Heart right ventricle (tissue), 16 donors: ENCODE measurements around the gene TUBGCP6. TPM values are rescaled to one million over a fixed set of nuclear protein-coding genes. Genes with fewer than 3 reads are reported as not detected.
A peak's percentile ranks its signal among the peaks of the same experiment; 100 is the strongest.

Experiments
- ATAC-seq, 8 donors: fragments of 200-7000 bp; cut with Tn5 transposase; one replicate each; pipeline ENCODE4 v1.9.1; 2020; ENCODE audit warnings: mild to moderate bottlenecking in 8 of 8, moderate library complexity in 8 of 8, moderate number of reproducible peaks in 1 of 8
- DNase-seq, 2 donors: peaks; one replicate each; pipeline ENCODE4 v3.0.0-alpha.2; 2020
- H3K27ac ChIP-seq, 10 donors: fragments of 200-600 bp; sonication (generic) in 2 of 10; one replicate each; pipeline versions ENCODE4 v1.5.0 to v1.8.0; 2020 to 2022; ENCODE audit warnings: mild to moderate bottlenecking in 3 of 10
- H3K27me3 ChIP-seq, 7 donors: fragments of 200-600 bp; one replicate each; pipeline ENCODE4 v1.8.0; 2021 to 2022; ENCODE audit warnings: mild to moderate bottlenecking in 2 of 7
- H3K36me3 ChIP-seq, 9 donors: fragments of 200-600 bp; sonication (generic) in 1 of 9; one replicate each; pipeline versions ENCODE4 v1.5.0 to v1.8.0; 2020 to 2022; ENCODE audit warnings: mild to moderate bottlenecking in 2 of 9
- H3K4me1 ChIP-seq, 9 donors: fragments of 200-600 bp; sonication (generic) in 1 of 9; one replicate each; pipeline versions ENCODE4 v1.5.0 to v1.8.0; 2020 to 2022; ENCODE audit warnings: mild to moderate bottlenecking in 4 of 9
- H3K4me3 ChIP-seq, 10 donors: fragments of 200-600 bp; sonication (generic) in 2 of 10; one replicate each; pipeline versions ENCODE4 v1.5.0 to v1.8.0; 2020 to 2022; ENCODE audit warnings: mild to moderate bottlenecking in 7 of 10, moderate library complexity in 2 of 10
- H3K9me3 ChIP-seq, 11 donors: fragments of 200-600 bp in 10 of 11; sonication (generic) in 2 of 11; one replicate each; pipeline versions ENCODE4 v1.5.0 to v1.8.0; 2013 to 2022; ENCODE audit warnings: mild to moderate bottlenecking in 2 of 11, control low read depth in 1 of 11, moderate library complexity in 1 of 11
- WGBS, 2 donors: extraction: QIAGEN DNeasy Blood & Tissue Kit; methylation state at CpG; one replicate each; pipeline ENCODE4 v1.1.7; 2013; ENCODE audit warnings: inconsistent platforms in 1 of 2; 5-methylcytosine and 5-hydroxymethylcytosine counted together
- intact Hi-C, 10 donors: fragments of 100-400 bp; cut with DNase I; formaldehyde crosslinking; loops; one replicate each; pipeline versions ENCODE4 v1.11.1 to v1.14.2; 2022
- polyA plus RNA-seq, 2 donors: library from polyadenylated mRNA; stranded (reverse); fragments of 200-250 nt; gene quantifications; one replicate each; pipeline ENCODE4 v1.2.3, GENCODE V29; 2013
- total RNA-seq, 10 donors: library from RNA; stranded (reverse); fragmentation: NEBNext Ultra II Directional in 3 of 10; extraction: Animal tissue kit (Norgen Biotek cat#: 25700) in 3 of 10; gene quantifications; one replicate each; pipeline versions ENCODE4 v1.2.1 to v1.2.4, GENCODE V29; 2021 to 2023
- TF ChIP-seq, protein P1 (sequence below), 9 donors: fragments of 200-600 bp; sonication (generic) in 2 of 9; IDR thresholded peaks; one replicate each; pipeline versions ENCODE4 v1.5.0 to v1.8.0; 2021 to 2022; ENCODE audit warnings: antibody characterized with exemption in 9 of 9, mild to moderate bottlenecking in 5 of 9, moderate library complexity in 1 of 9
- donor health status: Arrhythmogenic right ventricular cardiomyopathy.
- donor health status: ischemic (EF 13 %, LVEDD 7.1; RV severe dilation, severe dysfunction).
- donor health status: healthy with polysubstance abuse.
- donor health status: DM: no; HTN: yes; CAD: no.
- donor health status: DM: no; HTN: no; CAD: no.
- donor health status: ischemic (EF 25% LVEDD 6.9; RV normal size, moderate dysfunction).
- donor health status: ischemic (EF 25% LVEDD 5.7; RV mildly dilated, moderate dysfunction).
- donor health status: healthy.
- donor health status: DM: yes; HTN: yes; CAD: no.
- donor health status: Ischemic cardiomyopathy.
- donor health status: ischemic (EF 35%, LVEDD 5.7; RV mildly dilated, moderate dysfunction).
- donor health status: nonischemic (EF 11% LVEDD 7.7; RV severe dilation, severe dysfunction).
- donor health status: DM: yes; HTN: yes; CAD: no.
- donor health status: PGD.
- donor health status: ischemic (EF 29% LVEDD 5.4; RV normal size, mild dysfunction).
- donor health status: nonischemic (EF 23%, LVEDD 6.1; RV moderate dilation, normal function).

TUBGCP6 gene
- total and polyA plus RNA-seq, 12 donors = 14.2 to 40.7 (median 18.5) TPM

DNA sequence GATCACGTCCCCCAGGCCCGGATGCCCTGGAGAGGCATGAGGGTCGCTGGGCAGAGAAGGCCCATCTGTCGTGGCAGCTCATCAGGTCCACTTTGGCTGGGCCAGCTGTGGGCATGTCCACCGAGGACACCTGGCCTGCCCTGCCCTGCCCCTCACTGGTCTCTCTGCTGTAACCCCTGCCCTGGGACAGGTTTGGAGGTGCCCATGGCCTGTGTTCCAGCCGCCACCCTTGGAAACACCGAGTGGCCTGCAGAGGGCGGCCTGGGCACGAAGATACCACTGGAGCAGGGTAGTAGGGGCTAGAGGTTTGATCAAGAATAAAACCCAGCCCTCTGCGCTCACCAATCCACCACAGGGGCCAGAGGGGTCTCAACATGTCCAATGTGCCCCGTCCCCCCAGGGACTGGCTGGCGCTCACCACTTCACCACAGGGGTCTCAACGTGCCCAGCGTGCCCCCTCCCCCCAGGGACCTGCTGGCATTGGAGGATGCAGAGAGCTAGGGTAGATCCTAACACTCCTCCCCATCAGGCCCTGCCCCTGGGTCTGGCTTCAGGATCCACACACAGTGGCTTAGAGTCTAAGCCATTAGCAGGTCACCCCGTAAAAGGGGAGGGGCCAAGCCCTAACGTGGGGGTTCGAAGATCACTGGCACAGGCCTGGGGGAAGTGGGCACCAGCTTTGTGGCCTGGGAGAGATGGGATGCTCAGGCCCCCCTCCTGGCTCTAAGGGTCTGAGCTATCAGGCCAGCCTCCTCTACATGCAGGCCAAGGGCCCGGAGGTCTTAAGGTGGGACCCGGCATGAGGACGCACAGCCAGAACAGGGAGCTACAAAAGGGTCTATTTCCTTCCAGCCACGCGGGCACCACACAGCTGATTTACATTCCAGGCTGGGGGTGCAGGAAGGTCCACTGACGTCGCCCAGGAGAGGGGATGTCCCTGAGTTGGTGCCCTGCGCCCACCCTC lies 7.5 kb upstream of the TUBGCP6 start:
- no peaks in the 10 kb centered on the region for H3K27me3 ChIP-seq
- intact Hi-C loops = loop anchor here in 8 of 10 donors (2.0 to 5.0 kb wide), 5 partner anchors 75 to 245 kb away; partner anchors contain the start of genes PPP6R2 (in 4 of the 8) and DENND6B (in 3 of the 8)
- H3K27ac ChIP-seq = peak overlapping the region in 7 of 10 donors; percentile 19 to 85 (median 82)
- peaks cover 0 to 32% (median 0%) of the 10 kb centered on the region in 9 donors for H3K36me3 ChIP-seq
- H3K4me1 ChIP-seq = peaks cover 10 to 43% (median 28%) of the 10 kb centered on the region in 9 donors
- DNase-seq = peak; percentile 76 to 78
- peak overlapping the region in 8 of 10 donors; percentile 73 to 94 (median 80) for H3K4me3 ChIP-seq
- TF ChIP-seq, protein P1, sequence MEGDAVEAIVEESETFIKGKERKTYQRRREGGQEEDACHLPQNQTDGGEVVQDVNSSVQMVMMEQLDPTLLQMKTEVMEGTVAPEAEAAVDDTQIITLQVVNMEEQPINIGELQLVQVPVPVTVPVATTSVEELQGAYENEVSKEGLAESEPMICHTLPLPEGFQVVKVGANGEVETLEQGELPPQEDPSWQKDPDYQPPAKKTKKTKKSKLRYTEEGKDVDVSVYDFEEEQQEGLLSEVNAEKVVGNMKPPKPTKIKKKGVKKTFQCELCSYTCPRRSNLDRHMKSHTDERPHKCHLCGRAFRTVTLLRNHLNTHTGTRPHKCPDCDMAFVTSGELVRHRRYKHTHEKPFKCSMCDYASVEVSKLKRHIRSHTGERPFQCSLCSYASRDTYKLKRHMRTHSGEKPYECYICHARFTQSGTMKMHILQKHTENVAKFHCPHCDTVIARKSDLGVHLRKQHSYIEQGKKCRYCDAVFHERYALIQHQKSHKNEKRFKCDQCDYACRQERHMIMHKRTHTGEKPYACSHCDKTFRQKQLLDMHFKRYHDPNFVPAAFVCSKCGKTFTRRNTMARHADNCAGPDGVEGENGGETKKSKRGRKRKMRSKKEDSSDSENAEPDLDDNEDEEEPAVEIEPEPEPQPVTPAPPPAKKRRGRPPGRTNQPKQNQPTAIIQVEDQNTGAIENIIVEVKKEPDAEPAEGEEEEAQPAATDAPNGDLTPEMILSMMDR (IDR thresholded peaks at IDR 0.05) = peak; percentile 47 to 82 (median 72)
- H3K9me3 ChIP-seq = no peaks in the 10 kb centered on the region
- ATAC-seq = peak; percentile 56 to 86 (median 78)
- WGBS, 2 donors = 52 to 53% methylated on average over 25 of the region's 25 CpGs

DNA sequence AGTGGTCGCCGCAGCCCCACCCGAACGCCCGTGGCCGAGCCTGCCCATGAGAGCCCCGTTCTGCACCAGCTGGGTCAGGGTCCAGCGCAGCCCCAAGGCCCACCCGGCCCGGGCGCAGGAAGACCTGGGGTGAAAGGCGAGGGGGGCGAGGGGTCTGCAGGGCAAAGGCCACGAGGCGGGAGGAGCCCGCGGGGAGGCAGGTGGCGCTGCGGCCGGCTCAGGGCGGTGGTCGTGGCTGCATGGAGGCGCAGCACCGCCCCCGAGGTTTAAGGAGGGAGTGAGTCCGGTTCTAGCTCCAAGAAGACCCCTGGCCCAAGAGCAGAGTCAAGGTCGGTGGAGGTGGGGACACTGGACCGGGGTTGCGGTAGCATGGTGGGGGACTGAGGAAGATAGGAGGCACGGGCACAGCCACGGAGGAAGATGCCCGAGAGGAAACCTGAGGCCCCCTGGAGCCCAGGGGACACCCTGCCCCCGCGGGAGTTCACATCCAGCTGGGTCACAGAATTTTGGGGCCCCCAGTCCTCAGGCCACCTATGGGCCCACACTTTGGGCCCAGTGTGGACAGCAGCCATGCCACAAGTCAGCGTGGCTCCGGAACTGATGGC lies 6.8 kb upstream of the TUBGCP6 start:
- H3K27me3 ChIP-seq = no peaks in the 10 kb centered on the region
- peak overlapping the region; percentile 19 to 85 (median 72) for H3K27ac ChIP-seq
- DNase-seq (no peak), ATAC-seq (peak in 4 of 8 donors; percentile 1 to 10 (median 1))
- peaks cover 0 to 40% (median 0%) of the 10 kb centered on the region in 9 donors for H3K36me3 ChIP-seq
- H3K4me1 ChIP-seq = peaks cover 10 to 45% (median 28%) of the 10 kb centered on the region in 9 donors
- TF ChIP-seq, protein P1 (IDR thresholded peaks at IDR 0.05) = no peak
- H3K4me3 ChIP-seq = peak overlapping the region; percentile 52 to 94 (median 77)
- H3K9me3 ChIP-seq = no peaks in the 10 kb centered on the region
- intact Hi-C loops = loop anchor here in 8 of 10 donors (2.0 to 5.0 kb wide), 5 partner anchors 76 to 246 kb away; partner anchors contain the start of genes PPP6R2 (in 4 of the 8) and DENND6B (in 3 of the 8)
- WGBS, 2 donors = 13 to 15% methylated on average over 36 of the region's 36 CpGs

DNA sequence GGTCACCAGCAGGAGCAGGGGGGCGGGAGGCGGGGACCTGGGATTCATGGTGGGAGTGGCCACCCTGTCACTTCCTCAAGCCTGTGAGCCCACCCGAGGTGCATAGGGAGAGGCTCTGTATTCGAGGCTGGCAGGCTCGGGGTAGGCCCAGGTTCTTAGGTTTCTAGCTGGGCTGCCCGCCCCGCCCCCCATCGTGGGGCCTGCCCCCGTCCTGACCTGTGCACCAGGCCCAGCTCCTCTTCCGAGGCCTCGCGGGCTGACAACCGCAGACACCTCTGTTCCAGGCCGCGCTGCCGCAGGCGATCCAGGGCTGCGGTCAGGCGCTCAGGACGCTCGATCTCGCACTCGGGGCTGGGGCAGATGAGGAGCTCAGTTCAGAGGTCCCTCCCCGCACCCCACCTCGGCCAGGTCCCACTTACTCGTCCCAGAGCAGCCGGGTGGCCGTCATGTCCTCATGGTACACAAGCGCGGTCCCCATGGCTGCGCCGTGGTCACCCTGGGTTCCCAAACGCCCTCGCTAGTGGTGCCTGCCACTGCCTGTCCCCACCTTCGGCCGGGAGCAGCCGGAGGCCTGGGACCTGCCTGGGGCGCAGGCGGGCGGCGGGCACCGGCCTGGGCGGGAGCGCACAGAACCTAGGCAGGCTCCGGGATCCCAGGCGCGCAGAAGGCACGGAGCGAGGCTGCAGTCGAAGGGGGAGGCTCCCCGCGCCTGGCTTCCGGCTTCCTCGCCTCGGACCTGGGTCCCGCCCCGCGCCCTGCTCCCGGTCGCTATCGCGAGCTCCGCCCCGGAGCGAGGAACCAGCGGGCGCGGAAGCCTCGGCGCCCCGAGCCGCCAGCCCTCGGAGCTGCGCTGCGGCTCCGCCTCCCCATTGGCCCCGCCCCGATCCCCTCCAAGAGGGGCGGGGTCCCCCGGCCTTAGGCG lies 6.0 kb upstream of the TUBGCP6 start, which contains the start of gene HDAC10:
Gene HDAC10 (minus strand): TSS at position 711 of the 922 bp plus-strand sequence. CDS start 233 bp downstream, at position 478.
- ATAC-seq (peak; percentile 64 to 86 (median 74)), DNase-seq (peak; percentile 69 to 85)
- TF ChIP-seq, protein P1 (IDR thresholded peaks at IDR 0.05) = no peak
- peak within 1 kb of the TSS; percentile 52 to 94 (median 77) for H3K4me3 ChIP-seq
- intact Hi-C loops = loop anchor here in 7 of 10 donors (5.0 kb wide), 4 partner anchors 76 to 246 kb away; partner anchors contain the start of genes DENND6B (in 3 of the 7) and PPP6R2 (in 2 of the 7)
- peak within 1 kb of the TSS; percentile 19 to 85 (median 72) for H3K27ac ChIP-seq
- WGBS, 2 donors = 1 to 2% methylated on average over 70 to 81 of the region's 81 CpGs
- H3K4me1 ChIP-seq = peaks cover 13 to 48% (median 33%) of the 10 kb centered on the region in 9 donors
- H3K9me3 ChIP-seq = no peaks in the 10 kb centered on the region
- no peaks in the 10 kb centered on the region for H3K27me3 ChIP-seq
- H3K36me3 ChIP-seq = peaks cover 0 to 41% (median 0%) of the 10 kb centered on the region in 9 donors
